ENCODE results near the gene CAMK2B. TPM values are rescaled to one million over a fixed set of nuclear protein-coding genes. Genes with fewer than 3 reads are reported as not detected.

CAMK2B gene
- total RNA-seq, 4 donors from 2014 or later: 35.3 to 64.8 (median 46.0) TPM

DNA sequence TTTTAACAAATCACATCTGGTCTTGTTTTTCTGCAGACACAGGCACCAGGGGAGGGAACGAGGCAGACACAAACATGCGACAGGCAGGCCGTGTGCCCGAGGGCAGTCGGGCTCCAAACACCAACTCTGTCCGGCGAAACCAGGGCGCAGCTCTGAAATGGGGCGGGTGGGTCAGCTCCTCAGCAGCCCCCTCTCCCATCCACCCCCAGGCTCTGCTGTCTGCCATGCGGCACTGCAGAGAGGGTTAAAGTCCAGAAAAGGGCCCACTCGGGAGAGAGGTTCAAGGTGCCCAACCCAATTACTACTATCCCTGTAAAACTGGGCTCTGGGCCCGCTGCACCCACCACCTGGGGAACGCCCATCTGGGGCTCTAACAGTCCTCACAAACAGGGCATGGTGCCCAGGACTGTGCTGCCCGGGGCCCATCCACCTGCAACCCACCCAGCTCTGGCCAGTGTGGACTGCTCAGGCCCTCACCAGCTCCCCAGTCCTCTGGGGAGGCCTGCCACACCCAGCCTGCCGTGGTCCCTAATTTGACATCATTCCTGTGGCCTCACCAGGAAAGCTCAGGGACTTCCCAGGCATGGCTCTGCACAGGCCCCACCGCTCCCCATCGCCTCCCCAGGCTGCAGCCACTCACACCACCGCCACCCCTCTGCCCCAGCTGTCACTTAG lies 105.9 kb downstream of the CAMK2B start:
- TF ChIP-seq POLR2A (IDR thresholded peaks at IDR 0.05): no peak
- TF ChIP-seq, protein P1, sequence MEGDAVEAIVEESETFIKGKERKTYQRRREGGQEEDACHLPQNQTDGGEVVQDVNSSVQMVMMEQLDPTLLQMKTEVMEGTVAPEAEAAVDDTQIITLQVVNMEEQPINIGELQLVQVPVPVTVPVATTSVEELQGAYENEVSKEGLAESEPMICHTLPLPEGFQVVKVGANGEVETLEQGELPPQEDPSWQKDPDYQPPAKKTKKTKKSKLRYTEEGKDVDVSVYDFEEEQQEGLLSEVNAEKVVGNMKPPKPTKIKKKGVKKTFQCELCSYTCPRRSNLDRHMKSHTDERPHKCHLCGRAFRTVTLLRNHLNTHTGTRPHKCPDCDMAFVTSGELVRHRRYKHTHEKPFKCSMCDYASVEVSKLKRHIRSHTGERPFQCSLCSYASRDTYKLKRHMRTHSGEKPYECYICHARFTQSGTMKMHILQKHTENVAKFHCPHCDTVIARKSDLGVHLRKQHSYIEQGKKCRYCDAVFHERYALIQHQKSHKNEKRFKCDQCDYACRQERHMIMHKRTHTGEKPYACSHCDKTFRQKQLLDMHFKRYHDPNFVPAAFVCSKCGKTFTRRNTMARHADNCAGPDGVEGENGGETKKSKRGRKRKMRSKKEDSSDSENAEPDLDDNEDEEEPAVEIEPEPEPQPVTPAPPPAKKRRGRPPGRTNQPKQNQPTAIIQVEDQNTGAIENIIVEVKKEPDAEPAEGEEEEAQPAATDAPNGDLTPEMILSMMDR (IDR thresholded peaks at IDR 0.05 in 4 of 5, conservative IDR thresholded peaks at IDR 0.05 in 1 of 5): no peak
- Histone ChIP-seq H3K36me3 (no peaks in the 10 kb centered on the region), H3K4me1 (peaks cover 11 to 18% of the 10 kb centered on the region in 2 donors), H3K27me3 (no peaks in the 10 kb centered on the region), H3K27ac (peak overlapping the region in 3 of 4 donors; percentile 73 to 75 (median 73)), H3K9me3 (no peaks in the 10 kb centered on the region), H3K4me3 (no peak overlapping the region)
- in situ Hi-C loops (cut with MboI; ENCODE audit: low sequenced_read_pairs in 4 of 4) (loop anchor here in 1 of 4 donors (25.0 kb wide), 1 partner anchor 268 kb away; the partner anchor contains the start of gene NUDCD3), intact Hi-C loops (cut with DNase I; ENCODE audit: low total_unique reads) (no loop called here)
- no peak for DNase-seq
- ATAC-seq: no peak

DNA sequence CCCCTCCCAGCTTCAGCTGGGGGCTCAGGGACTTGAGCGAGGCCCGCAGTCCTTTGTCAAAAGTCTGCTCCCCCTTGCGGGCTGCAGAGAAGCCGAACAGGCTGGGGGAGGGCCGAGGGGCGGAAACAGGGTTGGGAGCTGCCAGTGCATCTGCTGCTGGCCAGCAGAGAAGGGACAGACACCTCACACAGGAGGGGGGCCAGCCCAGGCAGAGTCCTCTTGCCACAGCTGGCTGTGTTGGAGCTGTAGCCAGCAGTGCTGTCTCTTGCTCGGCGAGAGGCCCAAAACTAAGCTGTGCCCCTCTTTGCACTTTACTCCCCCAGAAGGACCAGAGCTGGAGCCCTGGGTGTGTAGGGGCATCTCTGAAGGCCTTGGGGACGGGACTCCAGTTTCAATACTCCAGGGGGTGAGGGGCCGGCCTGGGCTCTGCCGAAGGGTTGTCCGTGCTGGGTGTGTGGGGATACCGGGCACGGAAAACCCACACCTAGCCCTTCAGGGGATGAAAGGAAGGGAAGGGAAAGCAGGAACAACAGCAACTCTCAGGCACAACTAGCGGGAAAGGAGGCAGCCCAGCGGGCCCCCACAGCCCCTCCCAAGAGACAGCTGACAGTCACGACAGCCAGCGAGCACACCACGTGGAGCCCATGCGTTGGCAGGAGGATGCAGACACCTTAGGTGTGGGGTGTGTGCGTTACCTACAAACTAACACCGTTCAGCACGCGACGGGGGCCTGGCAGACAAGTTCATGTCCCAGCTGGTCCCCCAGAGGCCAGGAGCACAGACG lies 106.8 kb downstream of the CAMK2B start:
- Histone ChIP-seq H3K36me3 (no peaks in the 10 kb centered on the region), H3K27ac (peak overlapping the region; percentile 33 to 75 (median 73)), H3K4me3 (no peak overlapping the region), H3K9me3 (no peaks in the 10 kb centered on the region), H3K4me1 (peaks cover 11 to 21% of the 10 kb centered on the region in 2 donors), H3K27me3 (no peaks in the 10 kb centered on the region)
- intact Hi-C loops (cut with DNase I; ENCODE audit: low total_unique reads): no loop called here
- DNase-seq (peak; percentile 56 to 60), ATAC-seq (peak; percentile 37 to 57)
- in situ Hi-C loops (cut with MboI; ENCODE audit: low sequenced_read_pairs in 4 of 4): loop anchor here in 1 of 4 donors (25.0 kb wide), 1 partner anchor 269 kb away; the partner anchor contains the start of gene NUDCD3
- no peak for TF ChIP-seq POLR2A (IDR thresholded peaks at IDR 0.05)
- TF ChIP-seq, protein P1 (IDR thresholded peaks at IDR 0.05 in 4 of 5, conservative IDR thresholded peaks at IDR 0.05 in 1 of 5): no peak

DNA sequence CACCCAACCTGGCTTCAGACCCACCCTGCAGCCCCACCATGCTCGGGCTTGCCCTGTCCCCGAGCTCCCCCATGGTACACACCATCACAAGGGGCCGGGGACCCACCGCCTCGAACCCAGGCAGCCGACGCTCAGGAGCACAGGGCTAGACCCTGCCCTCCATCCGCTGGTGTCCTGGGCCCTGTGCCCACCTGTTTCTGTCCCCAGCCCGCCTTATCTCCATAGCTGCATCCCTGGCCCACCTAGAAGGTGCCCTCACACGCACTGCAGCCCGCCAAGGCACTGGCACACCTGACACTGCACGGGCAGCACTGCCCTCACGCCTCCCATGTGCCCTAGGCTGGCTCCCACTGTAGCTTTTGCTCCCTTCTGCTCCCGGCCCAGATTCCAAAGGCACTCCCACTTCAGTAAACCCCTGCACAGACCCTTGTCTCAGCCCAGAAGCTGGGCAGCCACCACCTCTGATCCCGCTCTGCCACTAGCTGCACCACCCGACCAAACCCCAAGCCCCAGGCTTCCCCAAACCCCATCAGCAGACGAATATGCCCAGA lies 107.5 kb downstream of the CAMK2B start:
- H3K36me3 ChIP-seq: no peaks in the 10 kb centered on the region
- in situ Hi-C loops (cut with MboI; ENCODE audit: low sequenced_read_pairs in 4 of 4) (loop anchor here in 1 of 4 donors (25.0 kb wide), 1 partner anchor 269 kb away; the partner anchor contains the start of gene NUDCD3), intact Hi-C loops (cut with DNase I; ENCODE audit: low total_unique reads) (no loop called here)
- no peak overlapping the region for H3K4me3 ChIP-seq
- TF ChIP-seq POLR2A (IDR thresholded peaks at IDR 0.05): no peak
- TF ChIP-seq, protein P1 (IDR thresholded peaks at IDR 0.05 in 4 of 5, conservative IDR thresholded peaks at IDR 0.05 in 1 of 5): no peak
- ATAC-seq: no peak
- no peaks in the 10 kb centered on the region for H3K9me3 ChIP-seq
- H3K4me1 ChIP-seq: peaks cover 15 to 27% of the 10 kb centered on the region in 2 donors
- H3K27me3 ChIP-seq: no peaks in the 10 kb centered on the region
- peak overlapping the region; percentile 33 to 75 (median 73) for H3K27ac ChIP-seq
- peak in 1 of 2 donors; percentile 9 for DNase-seq

DNA sequence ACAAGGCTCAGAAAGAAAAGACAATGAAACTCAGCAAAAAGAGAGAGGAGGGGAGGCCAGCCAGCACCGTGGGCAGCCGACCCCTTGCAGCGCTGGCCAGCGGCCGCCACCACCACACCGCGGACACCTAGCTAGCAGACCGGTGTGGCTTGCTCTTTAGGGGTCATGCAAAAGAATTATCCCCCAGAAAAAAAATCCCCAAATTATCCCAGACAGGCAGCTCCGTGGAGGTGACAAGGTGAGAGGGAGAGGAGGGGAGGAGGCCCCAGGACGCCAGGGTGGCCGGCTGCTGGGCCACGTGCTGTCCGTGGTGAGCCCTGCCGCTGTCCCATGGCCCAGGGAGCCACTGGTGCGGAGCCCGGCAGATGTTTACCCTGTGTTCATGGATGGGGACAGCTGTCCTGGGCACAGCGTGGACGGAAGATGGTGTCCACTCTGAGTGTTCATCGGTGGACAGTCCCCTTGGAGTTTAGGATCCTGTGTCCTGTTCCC lies 108.1 kb downstream of the CAMK2B start:
- ATAC-seq (no peak), DNase-seq (peak in 1 of 2 donors; percentile 10)
- Histone ChIP-seq H3K36me3 (peaks cover 0 to 5% of the 10 kb centered on the region in 2 donors), H3K4me3 (no peak overlapping the region), H3K9me3 (no peaks in the 10 kb centered on the region), H3K4me1 (peaks cover 15 to 27% of the 10 kb centered on the region in 2 donors), H3K27ac (peak overlapping the region; percentile 12 to 75 (median 73)), H3K27me3 (no peaks in the 10 kb centered on the region)
- TF ChIP-seq POLR2A (IDR thresholded peaks at IDR 0.05): no peak
- TF ChIP-seq, protein P1 (IDR thresholded peaks at IDR 0.05 in 4 of 5, conservative IDR thresholded peaks at IDR 0.05 in 1 of 5): no peak
- intact Hi-C loops (cut with DNase I; ENCODE audit: low total_unique reads) (no loop called here), in situ Hi-C loops (cut with MboI; ENCODE audit: low sequenced_read_pairs in 4 of 4) (loop anchor here in 1 of 4 donors (25.0 kb wide), 1 partner anchor 270 kb away; the partner anchor contains the start of gene NUDCD3)

Data from gastrocnemius medialis (tissue), 4 donors.